ENCODE data around the gene NMT2. TPM values are rescaled to one million over a fixed set of nuclear protein-coding genes. Genes with fewer than 3 reads are reported as not detected.

Gene NMT2
- total and polyA plus RNA-seq, 8 donors = 5.5 to 107 (median 9.2) TPM

GRCh38 chr10:15083674-15084501 is 84.6 kb downstream of the NMT2 start:
- Histone ChIP-seq H3K4me3 (peak overlapping the region; percentile 39 to 51 (median 47)), H3K36me3 (no peaks in the 10 kb centered on the region), H3K27ac (peak overlapping the region in 3 of 5 donors; percentile 36 to 65 (median 43)), H3K4me1 (peaks cover 4 to 28% (median 23%) of the 10 kb centered on the region in 4 donors), H3K27me3 (peaks cover 0 to 5% (median 0%) of the 10 kb centered on the region in 3 donors), H3K9me3 (no peaks in the 10 kb centered on the region)
- 76 to 82% (median 77%) methylated on average over 17 to 18 of the region's 18 CpGs for WGBS, 5 donors
- TF ChIP-seq, protein P1, sequence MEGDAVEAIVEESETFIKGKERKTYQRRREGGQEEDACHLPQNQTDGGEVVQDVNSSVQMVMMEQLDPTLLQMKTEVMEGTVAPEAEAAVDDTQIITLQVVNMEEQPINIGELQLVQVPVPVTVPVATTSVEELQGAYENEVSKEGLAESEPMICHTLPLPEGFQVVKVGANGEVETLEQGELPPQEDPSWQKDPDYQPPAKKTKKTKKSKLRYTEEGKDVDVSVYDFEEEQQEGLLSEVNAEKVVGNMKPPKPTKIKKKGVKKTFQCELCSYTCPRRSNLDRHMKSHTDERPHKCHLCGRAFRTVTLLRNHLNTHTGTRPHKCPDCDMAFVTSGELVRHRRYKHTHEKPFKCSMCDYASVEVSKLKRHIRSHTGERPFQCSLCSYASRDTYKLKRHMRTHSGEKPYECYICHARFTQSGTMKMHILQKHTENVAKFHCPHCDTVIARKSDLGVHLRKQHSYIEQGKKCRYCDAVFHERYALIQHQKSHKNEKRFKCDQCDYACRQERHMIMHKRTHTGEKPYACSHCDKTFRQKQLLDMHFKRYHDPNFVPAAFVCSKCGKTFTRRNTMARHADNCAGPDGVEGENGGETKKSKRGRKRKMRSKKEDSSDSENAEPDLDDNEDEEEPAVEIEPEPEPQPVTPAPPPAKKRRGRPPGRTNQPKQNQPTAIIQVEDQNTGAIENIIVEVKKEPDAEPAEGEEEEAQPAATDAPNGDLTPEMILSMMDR (IDR thresholded peaks at IDR 0.05) = no peak
- no peak for TF ChIP-seq POLR2AphosphoS5 (IDR thresholded peaks at IDR 0.05)
- no peak for TF ChIP-seq EP300 (IDR thresholded peaks at IDR 0.05)
- TF ChIP-seq POLR2A (IDR thresholded peaks at IDR 0.05) = no peak
- intact Hi-C loops (cut with DNase I; ENCODE audit: low total_unique reads) = no loop called here
- no peak for DNase-seq

GRCh38 chr10:15075421-15075820 is 93.1 kb downstream of the NMT2 start:
- Histone ChIP-seq H3K4me3 (no peak overlapping the region), H3K36me3 (no peaks in the 10 kb centered on the region), H3K9me3 (no peaks in the 10 kb centered on the region), H3K27me3 (no peaks in the 10 kb centered on the region), H3K4me1 (no peaks in the 10 kb centered on the region), H3K27ac (no peak overlapping the region)
- intact Hi-C loops (cut with DNase I; ENCODE audit: low total_unique reads) = no loop called here
- no peak for DNase-seq
- TF ChIP-seq, protein P1 (IDR thresholded peaks at IDR 0.05) = no peak
- WGBS, 5 donors = 89 to 98% (median 95%) methylated on average over 3 of the region's 3 CpGs

- Histone ChIP-seq H3K9me3 (no peaks in the 10 kb centered on the region), H3K36me3 (no peaks in the 10 kb centered on the region), H3K4me1 (no peaks in the 10 kb centered on the region), H3K27ac (no peak overlapping the region), H3K4me3 (no peak overlapping the region), H3K27me3 (no peaks in the 10 kb centered on the region)
- 84 to 99% (median 94%) methylated on average over 5 of the region's 5 CpGs for WGBS, 5 donors
- no peak for DNase-seq
- TF ChIP-seq, protein P1 (IDR thresholded peaks at IDR 0.05) = no peak
- TF ChIP-seq POLR2A (IDR thresholded peaks at IDR 0.05) (no peak), EP300 (IDR thresholded peaks at IDR 0.05) (no peak), POLR2AphosphoS5 (IDR thresholded peaks at IDR 0.05) (no peak)
- intact Hi-C loops (cut with DNase I; ENCODE audit: low total_unique reads) = no loop called here
These were observed 96.1 kb downstream of the NMT2 start for GRCh38 chr10:15072358-15072757.

DNA sequence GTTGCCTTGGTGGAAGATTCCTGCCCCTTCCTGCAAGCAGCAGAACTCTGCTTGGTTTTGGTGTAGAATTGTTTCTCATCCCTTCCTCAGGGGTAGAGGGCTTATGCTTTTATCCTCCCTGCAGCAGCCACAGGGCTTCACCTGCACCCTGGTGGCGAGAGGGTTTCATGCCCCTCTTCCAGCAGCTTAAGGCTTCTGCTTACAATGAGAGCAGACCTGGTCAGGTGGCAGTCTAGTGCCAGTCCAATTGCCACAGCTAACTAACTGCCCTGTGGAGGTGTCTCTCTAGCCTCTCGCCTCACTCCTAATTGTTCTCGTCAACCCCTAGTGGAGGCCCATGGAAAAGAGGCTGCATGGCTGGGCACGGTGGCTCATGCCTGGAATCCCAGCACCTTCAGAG is 99.3 kb downstream of the NMT2 start:
- Histone ChIP-seq H3K27ac (no peak overlapping the region), H3K9me3 (peaks cover 0 to 16% (median 10%) of the 10 kb centered on the region in 4 donors), H3K36me3 (no peaks in the 10 kb centered on the region), H3K4me3 (no peak overlapping the region), H3K4me1 (no peaks in the 10 kb centered on the region), H3K27me3 (no peaks in the 10 kb centered on the region)
- WGBS, 5 donors = 53 to 79% (median 67%) methylated on average over 3 to 4 of the region's 4 CpGs
- no peak for TF ChIP-seq POLR2AphosphoS5 (IDR thresholded peaks at IDR 0.05)
- TF ChIP-seq, protein P1 (IDR thresholded peaks at IDR 0.05) = no peak
- intact Hi-C loops (cut with DNase I; ENCODE audit: low total_unique reads) = no loop called here
- DNase-seq = no peak
